GM18873 (cell line): ENCODE results near the gene ELMO1.

Experiments
- ATAC-seq: cut with Tn5 transposase; IDR thresholded peaks from one replicate; pipeline ENCODE4 v1.9.1; 2021; ENCODE audit warnings: mild to moderate bottlenecking, moderate library complexity, moderate number of reproducible peaks; ENCODE audit not compliant: unreplicated experiment, low FRiP score

Gene ELMO1

DNA sequence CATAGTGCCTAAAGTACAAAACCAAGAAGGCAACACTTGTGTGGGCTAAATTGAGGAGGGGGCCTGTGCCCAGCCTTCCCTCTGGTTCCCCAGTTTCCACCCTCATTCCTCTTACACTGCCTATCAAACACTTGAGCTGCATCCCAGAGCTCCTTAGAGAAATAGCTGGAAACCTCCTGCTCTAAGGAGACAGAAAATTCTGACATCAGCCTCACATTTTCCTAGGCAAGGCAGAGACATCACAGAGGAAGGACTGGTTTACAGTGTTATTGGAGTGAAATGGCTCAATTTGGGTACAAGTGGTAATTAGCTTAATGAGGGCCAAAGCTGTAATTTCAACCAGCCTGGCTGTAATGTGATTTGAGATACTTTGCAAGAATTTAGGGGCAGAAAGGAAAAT is 532.0 kb downstream of the ELMO1 start:
- no peak for ATAC-seq

DNA sequence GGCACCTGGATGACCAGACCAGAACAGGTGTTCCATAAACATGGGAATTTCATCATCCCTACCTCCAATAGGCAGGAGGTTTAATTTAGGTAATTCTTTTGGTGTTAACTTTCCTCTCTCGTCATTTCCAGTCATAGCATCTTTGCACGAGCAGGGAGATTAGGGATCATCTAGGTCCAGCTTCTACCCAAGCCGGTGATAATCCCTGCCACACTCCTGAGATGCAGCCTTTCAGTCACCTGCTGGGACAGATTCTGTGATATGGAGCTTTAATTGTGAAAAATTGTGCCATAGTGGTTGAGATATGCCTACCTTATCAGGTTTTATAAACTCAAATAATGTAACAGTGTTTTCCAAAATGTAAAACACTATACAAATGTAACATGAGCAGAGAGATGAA is 532.5 kb downstream of the ELMO1 start:
- ATAC-seq: no peak

DNA sequence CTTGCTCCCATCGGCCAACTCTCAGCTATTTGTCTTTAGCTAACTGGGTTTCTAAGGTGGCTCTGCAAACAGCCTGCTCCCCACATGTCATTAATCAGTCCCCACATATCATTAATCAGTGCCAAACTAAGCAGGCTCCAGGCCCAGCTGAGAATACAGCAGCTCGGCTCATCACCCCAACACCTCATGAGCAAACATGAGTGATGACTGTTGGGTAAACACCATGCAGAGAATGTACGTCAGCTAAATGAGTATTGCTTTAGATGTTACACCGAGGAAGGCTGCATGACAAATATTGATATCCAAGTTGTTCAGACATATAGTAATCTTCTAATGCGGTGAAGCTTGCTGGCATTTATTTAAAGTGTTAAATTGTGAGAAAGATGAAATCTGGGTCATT is 536.9 kb downstream of the ELMO1 start:
- no peak for ATAC-seq

DNA sequence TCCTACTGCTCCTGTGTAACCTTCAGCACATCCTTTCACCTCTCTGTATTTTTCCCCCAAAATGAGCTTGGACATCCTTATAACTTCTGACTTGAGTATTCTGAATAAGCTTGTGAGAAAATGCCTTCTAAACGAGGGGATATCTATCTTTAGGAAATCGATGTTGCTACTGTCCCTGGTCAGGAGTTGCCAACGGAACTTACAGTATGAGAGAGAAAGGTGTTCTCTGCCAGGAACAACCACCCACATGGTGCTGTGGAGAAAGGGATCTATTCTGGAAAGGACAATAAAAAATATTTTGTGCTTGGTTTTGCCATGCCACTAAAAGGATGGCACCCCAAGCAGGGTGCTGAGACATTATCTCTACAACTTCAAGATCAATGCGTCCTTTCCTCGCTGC is 537.8 kb downstream of the ELMO1 start:
- no peak for ATAC-seq

DNA sequence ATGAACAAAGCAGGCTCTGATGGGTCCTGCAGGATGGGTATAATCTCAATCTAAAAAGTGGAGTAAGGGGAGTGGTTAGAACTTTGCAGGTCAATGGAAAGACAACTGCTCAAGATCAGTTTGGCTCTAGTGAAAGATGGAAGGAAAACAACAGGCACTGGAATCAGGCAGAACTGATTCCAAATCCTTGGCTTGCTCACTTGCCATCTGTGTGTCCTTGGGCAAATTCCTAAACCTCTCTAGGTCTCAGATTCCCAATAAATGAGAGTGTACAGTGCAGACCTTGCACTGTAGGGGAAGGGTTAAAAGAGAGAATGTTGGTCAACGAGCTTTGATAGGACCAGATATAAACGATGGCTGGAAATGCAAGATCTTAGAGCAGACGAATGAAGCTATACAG is 538.3 kb downstream of the ELMO1 start:
- no peak for ATAC-seq

DNA sequence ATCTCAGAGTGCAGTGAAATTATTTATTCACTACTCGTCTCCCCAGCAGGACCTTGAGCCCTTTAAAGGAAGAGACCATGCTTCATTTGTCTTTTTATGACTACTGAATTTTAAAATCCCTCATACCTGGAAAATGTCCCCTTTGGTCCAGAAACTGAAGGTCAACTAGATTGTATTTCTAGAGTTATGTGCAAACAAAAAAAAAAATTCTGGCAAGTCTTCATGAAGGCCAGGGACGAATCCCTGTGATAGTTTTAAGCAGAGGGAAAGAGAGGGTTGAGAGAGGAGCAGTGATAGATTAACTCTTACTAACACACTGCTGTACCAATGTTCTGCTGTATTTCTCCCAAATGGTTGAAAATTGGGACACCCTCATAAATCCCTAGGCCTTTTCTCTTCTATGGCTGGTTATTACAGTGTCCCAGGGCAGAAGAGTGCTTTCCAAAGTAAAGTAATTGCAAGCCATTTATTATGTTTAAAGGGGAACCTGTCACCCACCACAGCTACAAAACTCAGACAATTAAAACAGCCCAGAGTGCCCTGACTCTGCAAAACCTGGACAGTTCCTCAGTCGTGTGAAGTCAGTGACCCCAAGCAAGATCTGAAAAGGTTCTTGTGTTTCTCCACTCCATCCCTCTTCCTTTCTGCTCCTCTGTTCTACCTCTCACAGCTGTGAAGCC is 541.6 kb downstream of the ELMO1 start:
- no peak for ATAC-seq

DNA sequence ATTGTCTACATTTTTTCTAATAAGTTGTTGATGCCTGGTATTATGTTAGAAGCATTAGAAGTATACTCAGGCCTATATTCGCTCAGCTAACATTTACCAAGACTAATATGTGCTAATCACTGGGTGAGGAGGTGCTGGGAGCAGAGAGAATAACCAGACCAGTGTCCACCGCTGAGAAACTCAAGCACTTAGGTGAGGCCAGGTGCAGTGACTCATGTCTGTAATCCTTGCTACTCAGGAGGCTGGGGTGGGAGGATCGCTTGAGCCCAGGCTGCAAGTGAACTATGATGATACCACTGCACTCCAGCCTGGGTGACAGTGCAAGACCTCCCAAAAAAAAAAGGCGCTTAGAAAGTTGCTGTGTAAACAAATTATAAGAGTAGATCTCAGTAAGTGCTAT is 542.2 kb downstream of the ELMO1 start:
- no peak for ATAC-seq

DNA sequence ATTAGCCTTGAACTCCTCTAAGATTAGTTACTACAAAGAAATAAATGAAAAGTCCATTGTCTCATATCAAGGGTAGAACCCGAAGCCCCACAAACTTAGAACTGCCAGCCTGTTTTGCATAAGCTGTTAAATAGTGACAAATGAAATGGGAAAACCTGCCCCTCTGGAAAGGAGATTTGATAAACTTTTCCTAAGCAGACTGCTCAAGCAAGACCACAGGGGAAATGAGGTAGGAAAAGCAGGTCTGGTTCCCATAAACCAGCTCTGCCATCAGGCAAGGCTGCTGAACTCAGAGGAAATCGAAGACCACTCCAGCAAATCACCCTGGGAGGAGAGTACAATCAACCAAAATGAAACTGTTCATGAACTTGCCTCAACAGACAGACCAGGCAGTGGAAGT is 542.8 kb downstream of the ELMO1 start:
- no peak for ATAC-seq

DNA sequence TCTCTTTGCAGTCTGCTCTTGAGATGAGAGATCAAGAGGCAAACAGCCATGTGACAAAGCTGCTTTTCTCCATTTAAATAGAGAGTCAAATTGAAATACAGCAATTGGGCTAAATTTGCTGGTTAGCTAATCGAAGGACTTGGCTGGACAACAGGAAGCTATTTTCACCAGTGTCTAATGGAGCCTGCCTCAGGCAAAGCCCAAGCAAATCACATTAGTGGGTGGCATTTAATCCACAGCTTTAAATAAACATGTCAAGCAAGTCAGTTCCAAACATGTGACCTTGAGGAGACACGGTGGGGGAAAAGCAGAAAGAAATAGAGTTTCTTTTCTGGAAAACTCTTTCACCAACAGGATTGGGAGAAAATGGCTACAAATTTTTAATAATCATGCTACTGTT is 543.9 kb downstream of the ELMO1 start:
- ATAC-seq: no peak

DNA sequence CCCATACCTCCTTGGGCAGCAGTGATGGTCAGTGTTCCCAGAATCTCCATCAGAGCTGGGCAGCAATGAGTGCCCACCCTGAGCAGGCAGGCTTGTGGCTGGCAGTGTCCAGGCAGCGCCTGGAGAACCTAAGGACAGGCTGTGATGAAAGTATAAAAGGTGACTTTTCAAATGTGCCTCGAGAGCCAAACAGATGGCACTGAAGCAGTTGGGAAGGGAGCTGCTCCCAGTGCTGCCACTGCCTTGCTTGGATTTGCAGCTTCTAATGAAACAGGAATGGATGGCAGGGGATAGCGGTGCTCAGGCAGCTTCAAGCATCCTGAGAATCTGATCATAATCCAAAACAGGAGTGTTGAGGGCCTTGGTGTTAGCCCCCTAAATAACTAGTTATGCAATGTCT is 544.6 kb downstream of the ELMO1 start:
- no peak for ATAC-seq

DNA sequence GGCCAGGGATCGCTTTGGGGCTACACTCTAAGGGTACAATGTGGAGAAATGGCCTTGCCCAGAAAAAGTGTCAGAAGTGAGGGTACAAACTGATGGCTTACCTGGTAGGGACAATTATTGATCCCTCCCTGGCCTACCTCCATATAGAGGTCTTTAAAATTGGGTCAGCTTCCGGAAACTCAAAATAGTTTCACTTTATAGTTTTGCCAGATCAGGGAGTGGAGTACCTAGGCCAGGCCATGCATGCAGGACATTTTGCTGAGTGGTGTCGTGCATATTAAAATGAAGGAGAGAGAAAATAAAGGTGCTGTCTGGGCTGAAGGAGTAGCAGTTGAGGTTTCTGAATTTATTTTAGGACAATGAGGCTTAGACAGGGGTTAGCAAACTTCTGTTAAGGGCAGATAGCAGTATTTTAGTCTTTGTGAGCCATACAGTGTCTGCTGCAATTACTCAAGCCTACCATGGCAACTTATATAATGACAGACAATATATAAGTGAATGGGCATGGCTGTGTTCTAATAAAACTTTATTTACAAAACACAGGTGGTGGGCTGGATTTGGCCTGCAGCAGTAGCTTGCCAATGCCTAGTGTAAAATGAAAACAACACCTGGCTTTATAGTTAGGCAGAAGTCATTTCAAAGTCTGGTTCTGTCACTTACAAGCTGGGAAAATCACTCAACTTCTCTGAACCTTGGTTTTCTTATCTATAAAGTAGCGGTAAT is 547.5 kb downstream of the ELMO1 start:
- no peak for ATAC-seq

DNA sequence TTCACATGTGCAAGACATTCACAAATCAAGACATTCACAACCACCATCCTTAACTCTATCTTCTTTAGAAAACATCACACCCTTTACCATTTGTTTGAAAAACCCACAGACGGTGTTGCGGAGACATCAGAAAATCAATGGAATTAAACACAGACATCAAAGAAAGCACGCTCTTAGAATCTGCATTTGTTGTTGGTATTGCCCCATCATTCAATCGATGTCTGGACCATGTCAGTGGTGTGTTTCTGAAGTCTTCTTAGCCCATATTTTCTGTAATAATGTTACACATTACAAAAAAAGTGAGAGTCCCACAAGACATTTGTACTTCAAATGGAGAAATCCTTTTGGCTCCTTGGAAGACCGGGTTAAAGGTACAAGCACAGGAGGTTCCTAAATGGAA is 550.5 kb downstream of the ELMO1 start:
- no peak for ATAC-seq

DNA sequence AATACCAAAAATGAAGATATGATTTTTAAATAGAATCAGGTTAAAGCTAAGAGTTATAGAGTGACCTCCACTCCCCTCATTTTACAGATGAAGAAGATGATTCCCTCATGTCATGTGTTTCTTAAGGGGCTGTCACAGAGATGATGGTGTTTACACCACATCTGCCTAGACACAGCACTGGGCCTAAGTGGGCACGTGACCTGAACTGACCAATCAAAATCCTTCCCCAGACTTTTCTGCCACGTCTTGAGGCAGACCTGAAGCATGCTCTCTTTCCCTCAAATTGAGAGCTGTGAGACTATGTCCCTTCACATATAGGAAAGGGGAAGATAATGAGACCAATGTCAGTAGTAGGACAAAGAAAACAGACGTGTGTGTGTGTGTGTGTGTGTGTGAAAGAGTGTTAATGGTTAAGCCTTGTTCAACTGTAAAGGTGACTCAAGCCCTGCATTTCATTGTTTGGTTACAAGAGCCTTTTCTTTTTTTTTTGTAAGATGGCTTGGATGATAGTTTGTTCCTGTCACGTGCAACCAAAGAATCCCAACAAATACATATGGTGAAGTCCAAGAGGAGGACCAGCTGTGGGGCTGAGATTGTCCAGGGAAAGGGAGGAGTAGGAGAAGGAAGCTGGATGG is 551.6 kb downstream of the ELMO1 start:
- ATAC-seq: no peak

DNA sequence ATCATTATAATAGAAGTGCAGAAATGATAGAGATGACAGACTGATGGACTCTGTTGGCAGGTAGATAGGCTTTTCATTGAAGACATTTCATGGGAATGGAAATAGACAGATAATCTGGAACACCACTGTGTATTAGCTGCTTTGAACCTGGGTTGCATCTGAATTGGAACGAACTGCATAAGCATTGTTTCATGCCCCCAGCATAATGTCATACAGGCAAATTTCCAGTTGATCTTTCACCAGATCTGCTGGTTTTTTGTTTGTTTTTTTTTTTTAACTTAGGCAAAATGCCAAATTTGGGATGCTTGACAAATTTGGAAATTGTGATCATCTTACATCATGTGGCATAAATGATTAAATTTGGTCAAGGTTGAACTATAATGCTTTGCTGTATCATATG is 552.2 kb downstream of the ELMO1 start:
- no peak for ATAC-seq

DNA sequence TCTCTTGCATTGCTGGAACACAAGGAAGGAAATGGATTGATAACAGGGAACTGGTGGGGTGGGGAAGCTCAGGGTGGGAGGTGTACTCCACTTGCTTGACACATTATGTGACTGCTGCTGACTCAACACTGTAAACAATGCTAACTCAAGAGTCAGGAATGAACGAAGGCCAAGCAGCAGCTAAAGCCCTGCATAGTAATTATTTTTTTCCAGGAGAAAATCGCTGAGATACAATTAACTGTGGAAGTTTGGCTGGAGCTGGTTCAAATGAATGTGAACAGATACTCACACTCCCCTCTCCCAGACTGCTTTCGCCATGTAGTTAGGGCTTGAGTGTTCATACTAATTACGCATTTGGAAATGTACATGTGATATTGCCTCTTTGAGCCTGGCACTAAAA is 553.5 kb downstream of the ELMO1 start:
- ATAC-seq: no peak

DNA sequence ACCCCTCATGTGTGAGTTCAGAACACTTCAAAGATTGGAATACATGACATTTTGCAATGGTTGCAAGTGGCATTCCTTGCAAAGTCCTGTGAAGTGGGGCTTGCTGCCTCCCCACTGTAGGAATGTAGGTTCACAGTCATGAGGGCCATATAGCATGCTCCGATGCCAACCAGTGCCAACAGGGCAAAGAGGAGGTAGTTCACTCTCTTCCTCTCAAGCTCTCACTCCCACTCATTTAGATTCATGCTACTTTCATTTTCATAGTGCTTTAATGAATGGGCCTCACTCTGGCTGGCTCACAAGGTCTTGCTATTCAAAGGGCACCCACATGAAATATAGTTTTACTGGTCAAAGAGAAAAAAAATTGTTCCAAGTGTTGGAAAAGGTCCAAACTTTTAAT is 554.5 kb downstream of the ELMO1 start:
- ATAC-seq: no peak

DNA sequence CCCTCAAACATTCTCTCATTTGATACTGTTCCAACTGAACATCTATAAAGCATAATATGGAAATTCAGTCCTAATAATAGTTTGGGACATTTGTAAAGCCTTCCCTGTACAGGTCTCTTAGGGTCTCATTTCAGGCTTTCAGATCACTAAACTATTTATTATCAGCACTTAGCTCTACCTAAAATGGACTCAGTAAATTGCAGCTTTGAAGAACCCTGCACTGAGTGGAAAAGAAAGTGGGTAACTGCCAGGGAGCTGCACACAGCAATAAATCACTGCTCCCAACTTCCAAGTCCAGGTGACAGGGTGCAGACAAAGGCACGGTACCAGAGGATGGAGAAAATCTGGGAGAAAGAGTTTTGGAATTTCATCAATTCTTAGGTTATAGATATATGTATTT is 559.5 kb downstream of the ELMO1 start:
- ATAC-seq: no peak

DNA sequence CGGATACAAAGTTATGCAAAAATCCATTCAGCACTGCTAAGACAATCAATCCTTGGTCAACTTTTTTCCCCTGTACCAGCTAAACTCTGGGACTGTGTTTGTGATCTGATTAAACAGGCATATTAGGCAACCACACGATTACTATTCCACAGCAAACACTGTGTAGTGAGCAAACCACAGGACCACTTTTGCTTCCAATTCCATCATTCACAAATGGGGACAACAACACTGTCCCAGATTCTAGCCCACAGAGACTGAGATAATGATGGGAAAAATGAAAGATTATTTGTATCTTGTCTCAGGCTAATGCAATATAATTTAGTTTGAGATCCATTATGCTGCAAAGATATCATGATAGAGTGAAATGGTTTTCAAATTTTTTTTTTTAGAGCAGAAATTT is 560.7 kb downstream of the ELMO1 start:
- ATAC-seq: no peak

DNA sequence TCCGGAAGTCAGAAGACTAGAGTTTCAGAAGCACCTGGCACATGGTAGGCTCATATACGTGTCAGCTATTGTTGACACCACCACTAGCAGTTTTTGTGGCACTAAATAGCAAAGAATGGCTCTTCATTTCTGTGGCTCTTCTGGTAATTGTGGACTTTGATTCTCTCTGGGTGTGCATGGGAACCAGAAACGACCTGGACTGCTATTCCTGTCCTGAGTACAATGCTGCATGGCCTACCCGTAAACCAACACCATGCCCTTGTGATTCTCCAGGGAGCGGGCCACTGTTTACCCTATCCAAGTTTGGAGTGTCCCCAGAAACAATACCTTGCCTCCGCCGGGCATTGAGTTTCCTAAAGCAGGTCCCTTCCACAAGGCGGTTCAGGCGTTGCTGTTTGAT is 561.4 kb downstream of the ELMO1 start:
- ATAC-seq: no peak

DNA sequence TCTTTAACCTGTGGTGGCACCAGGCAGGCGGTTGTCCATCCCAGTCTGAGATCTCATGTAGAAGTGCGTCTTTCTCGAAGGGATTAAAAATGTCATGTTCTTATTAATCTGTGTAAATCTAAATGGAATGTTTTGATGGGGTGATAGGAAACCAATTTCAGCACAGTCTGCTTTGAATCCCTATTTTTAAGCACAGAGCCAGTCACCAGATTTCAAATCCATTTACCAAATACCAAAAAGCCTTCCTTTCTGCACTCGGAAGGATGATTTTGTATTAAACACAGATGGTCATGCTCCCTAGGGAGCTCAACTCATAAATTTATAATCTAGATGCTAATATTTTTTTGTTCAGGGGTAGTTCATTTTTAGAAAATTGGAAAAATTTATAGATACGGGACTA is 563.8 kb downstream of the ELMO1 start:
- ATAC-seq: no peak

DNA sequence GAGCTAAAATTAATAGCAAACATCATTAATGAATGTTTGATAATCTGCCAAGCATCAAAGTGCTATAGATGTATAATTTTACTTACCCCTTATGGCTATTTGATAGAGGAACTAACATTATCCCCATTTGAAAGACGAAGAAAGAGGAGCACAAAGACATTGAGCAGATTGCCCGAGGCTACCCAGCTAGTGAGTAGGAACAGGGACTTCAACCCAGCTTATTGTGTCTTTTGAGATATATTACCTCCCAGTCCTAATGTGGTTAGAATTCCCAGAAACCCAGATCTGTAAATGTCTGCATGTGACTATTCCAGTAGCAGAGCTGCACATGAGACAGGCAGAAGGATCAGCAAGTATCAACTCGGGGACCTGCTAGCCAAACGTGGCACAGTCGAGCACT is 564.3 kb downstream of the ELMO1 start:
- ATAC-seq: no peak
